ENCODE data around the gene PLVAP. TPM values are rescaled to one million over a fixed set of nuclear protein-coding genes. Genes with fewer than 3 reads are reported as not detected.
A peak's percentile ranks its signal among the peaks of the same experiment; 100 is the strongest.

Gene PLVAP
- total RNA-seq, 1 experiment from 2014 or later = not detected

- H3K23me2 ChIP-seq (ENCODE audit: insufficient read length, low read depth, low read length, poor library complexity, severe bottlenecking) = no peaks in the 10 kb centered on the region
- H3K4me1 ChIP-seq (ENCODE audit: insufficient read depth, low read length) = no peaks in the 10 kb centered on the region
- no peak overlapping the region for H3K4me2 ChIP-seq (ENCODE audit: insufficient read depth, insufficient read length, low read length)
- no peak overlapping the region for H3K4ac ChIP-seq (ENCODE audit: low read depth, low read length)
- Mint-ChIP-seq H3K9me3 (no peaks in the 10 kb centered on the region; a peak in 1 of 5 replicates), H3K27ac (peak overlapping the region in 2 of 3 experiments; percentile 86 to 89; a peak in 4 of 7 replicates), H3K4me3 (no peak overlapping the region; a peak in 1 of 5 replicates), H3K27me3 (ENCODE audit: low read depth) (peaks cover 2% of the 10 kb centered on the region), H3K36me3 (ENCODE audit: insufficient read depth in 1 of 3, low read depth in 3 of 3) (no peaks in the 10 kb centered on the region), H3K4me1 (peaks cover 14 to 18% of the 10 kb centered on the region in 2 experiments)
- no peak overlapping the region for H2BK15ac ChIP-seq (ENCODE audit: low read depth, low read length)
- H4K5ac ChIP-seq (ENCODE audit: insufficient read length, low read depth, low read length) = no peak overlapping the region
- no peak overlapping the region for H2BK120ac ChIP-seq (ENCODE audit: low read depth, low read length, poor library complexity, severe bottlenecking)
- no peak overlapping the region for H3T11ph ChIP-seq (ENCODE audit: low read length)
- no peak overlapping the region for H4K8ac ChIP-seq (replicated peaks; ENCODE audit: insufficient read length, low read depth, low read length)
- H2AK5ac ChIP-seq (ENCODE audit: insufficient read length, low read length) = no peak overlapping the region
- no peak overlapping the region; the same call in 1 of the 2 replicates for H3K14ac ChIP-seq (ENCODE audit: insufficient read depth, low read length)
- no peak overlapping the region for H2AFZ ChIP-seq (ENCODE audit: low read length)
- no peak overlapping the region for H3K56ac ChIP-seq (ENCODE audit: insufficient read length, low read depth, low read length)
- H3K9me3 ChIP-seq (ENCODE audit: control insufficient read depth, low read depth, low read length) = no peaks in the 10 kb centered on the region
- no peaks in the 10 kb centered on the region for H3K79me2 ChIP-seq (ENCODE audit: insufficient read depth, low read length)
- no peak overlapping the region for H3K27ac ChIP-seq (ENCODE audit: insufficient read length, low read depth, low read length)
- H2BK5ac ChIP-seq (ENCODE audit: insufficient read length, low read length) = no peak overlapping the region
- no peaks in the 10 kb centered on the region for H4K20me1 ChIP-seq (ENCODE audit: control insufficient read depth, insufficient read depth, insufficient read length)
- H3K27me3 ChIP-seq (ENCODE audit: insufficient read depth, low read length) = no peaks in the 10 kb centered on the region
- no peak overlapping the region for H2BK20ac ChIP-seq (ENCODE audit: low read depth, low read length, poor library complexity, severe bottlenecking)
- no peak for TF ChIP-seq CTCF (conservative IDR thresholded peaks at IDR 0.05)
- no peak overlapping the region for H3K18ac ChIP-seq (ENCODE audit: insufficient read length, low read depth, low read length)
- H4K91ac ChIP-seq (ENCODE audit: insufficient read length, low read depth, low read length) = no peak overlapping the region
- H3K9ac ChIP-seq (ENCODE audit: extremely low read depth, insufficient read length, low read length) = no peak overlapping the region
- H3K79me1 ChIP-seq (ENCODE audit: insufficient read depth, low read depth, low read length, poor library complexity, severe bottlenecking) = no peaks in the 10 kb centered on the region
- no peak for DNase-seq
- H2BK12ac ChIP-seq (ENCODE audit: insufficient read length, low read depth, low read length) = no peak overlapping the region
- no CpG with 5 or more reads among the region's 14 CpGs for WGBS (ENCODE audit: extremely low coverage, insufficient read length, low lambda C conversion rate)
- H3K23ac ChIP-seq (ENCODE audit: insufficient read length, low read depth, low read length) = no peak overlapping the region
Measured at GRCh38 chr19:17352608-17353280, 24.4 kb downstream of the PLVAP start.
